Right forelimb (tissue), 1 donor: Measurements from ENCODE around the gene RB1.

ENCODE experiments used
- DNase-seq: peaks from one replicate; pipeline ENCODE4 v3.0.0-alpha.2; 2018

Gene RB1

DNA sequence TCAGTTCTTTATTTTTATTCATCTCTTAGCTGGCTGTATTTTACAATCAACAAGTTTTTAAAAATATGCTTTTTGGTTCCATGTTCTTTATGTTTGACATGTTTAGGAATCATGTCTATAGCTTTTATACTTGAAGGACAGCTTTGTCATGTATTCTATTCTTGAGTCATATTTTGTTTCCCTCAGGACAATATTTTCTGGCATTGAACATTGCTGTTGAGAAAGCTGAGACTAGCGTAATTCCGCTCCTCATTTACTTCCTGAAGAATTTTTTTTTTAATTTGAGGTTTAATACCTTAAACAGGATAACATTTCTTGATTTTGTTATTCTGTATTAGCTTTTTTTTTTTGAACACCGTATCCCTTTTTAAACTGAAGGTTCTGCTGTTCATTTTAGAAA is 53.2 kb downstream of the RB1 start:
- DNase-seq: no peak

DNA sequence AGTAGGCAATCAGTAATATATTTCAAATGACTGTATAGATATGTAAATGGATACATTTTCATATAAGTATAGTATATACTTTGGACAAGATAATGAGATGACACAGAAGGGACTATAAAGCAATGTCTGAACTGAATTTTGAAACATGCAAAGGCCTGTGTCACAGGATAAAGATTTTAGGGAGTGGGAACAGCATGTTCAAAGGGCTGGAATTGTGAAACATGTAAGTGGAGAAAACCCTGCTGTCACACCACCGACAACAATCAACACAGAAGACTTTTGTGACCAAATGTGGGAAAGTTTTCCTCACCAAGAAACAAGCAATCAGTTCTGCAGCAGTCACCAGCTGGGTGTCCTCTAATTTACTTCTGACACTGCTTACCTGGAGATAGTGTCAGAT is 66.4 kb downstream of the RB1 start:
- no peak for DNase-seq

DNA sequence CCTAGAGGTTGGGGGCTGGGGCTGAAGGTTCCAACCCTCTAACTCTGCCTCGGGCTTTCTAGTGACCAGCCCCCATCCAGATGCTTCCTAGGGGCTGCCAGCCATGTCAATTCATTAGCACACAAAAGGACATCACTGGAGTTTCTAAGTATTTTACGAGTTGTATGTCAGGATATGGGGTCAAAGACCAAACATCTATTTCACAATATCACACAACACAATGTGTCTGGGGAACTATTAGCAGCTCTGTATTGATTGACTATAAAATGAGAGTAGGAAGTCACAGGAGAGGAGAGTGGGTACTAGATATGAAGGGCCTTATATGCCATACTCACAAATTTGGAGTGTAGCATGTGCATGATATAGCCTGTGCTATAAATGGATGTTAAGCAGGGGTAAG is 67.3 kb downstream of the RB1 start:
- no peak for DNase-seq

DNA sequence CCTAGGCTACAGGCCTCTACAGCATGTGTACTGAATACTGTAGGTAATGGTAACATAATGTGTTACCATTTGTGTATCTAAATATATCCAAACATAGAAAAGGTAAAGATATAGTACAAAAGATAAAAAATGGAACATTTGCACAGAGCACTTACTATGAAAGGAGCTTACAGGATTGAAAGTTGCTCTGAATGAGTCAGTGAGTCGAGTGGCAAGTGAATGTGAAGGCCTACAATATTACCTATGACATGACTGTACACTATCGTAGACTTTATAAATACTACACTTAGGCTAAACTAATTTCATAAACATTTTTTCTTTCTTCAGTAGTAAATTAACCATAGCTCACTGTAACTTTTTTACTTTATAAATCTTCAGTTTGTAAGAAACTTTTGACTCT is 74.3 kb downstream of the RB1 start:
- DNase-seq: no peak

DNA sequence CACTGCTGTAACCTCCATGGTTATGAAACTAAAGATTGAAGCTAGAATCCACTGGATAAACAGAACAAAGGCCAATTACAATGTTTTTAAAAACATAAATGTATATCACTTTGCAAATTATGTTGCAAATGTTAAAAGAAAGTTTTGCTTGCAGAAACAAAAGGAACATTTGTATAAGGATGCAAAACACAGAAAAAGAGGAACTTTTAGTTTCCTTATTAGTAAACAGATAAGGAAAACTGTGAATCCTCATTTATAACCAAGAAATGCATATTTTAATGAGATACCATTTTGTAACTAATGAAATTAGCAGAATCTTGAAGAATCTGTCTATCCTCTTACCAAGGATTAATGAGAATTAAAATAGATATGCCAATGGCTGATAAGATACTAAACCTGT is 77.0 kb downstream of the RB1 start:
- DNase-seq: no peak

DNA sequence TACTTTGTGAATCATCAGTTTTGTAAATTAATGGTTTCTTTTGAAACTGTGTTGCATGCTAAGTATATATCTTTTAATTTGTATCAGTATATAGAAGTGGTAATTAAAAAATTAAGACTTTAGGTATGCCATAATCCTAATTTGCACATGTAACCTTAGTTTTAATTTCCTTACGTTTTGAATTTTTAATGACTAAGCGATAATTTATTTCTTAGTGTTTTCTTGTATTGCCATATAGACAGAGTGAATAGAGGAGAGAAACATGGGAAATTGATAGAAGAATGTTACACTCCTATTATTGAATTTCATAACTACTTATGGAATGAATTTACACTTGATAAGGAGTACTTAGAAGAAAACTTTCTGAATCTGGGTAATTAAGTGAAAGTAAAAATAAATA is 79.8 kb downstream of the RB1 start:
- no peak for DNase-seq

DNA sequence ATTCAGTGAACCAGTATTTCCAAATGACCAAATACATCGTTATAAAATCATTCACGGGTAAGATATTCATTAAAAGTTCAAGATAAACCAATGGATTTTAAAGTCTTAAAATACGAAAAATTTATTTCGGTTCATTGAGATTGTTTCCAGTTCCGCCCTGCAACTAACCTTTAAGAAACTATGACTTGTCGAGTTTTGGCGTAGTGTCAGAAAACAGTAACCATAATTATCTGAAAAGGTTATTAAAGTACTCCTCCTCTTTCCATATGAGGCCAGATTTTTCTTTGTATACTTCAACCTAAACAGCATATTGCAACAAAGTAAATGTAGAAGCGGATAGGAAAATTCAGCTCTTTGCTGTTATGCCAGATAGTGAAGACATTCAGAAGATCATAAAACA is 83.3 kb downstream of the RB1 start:
- no peak for DNase-seq

DNA sequence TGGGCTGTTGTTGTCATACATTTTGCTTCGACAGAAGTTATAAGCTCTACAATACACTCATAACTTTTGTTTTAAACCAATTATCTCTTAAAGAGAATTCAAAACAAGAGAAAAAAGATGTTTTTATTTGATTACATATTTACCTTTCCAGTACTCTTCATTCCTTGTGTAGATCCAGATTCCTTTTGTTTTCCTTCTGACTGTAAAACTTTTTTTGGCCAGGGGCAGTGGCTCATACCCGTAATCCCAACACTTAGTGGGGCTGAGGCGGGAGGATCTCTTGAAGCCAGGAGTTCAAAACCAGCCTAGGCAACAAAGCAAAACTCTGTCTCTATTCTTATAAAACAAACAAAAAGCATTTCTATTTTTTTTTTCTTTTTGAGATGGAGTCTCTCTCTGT is 87.7 kb downstream of the RB1 start:
- DNase-seq: no peak

DNA sequence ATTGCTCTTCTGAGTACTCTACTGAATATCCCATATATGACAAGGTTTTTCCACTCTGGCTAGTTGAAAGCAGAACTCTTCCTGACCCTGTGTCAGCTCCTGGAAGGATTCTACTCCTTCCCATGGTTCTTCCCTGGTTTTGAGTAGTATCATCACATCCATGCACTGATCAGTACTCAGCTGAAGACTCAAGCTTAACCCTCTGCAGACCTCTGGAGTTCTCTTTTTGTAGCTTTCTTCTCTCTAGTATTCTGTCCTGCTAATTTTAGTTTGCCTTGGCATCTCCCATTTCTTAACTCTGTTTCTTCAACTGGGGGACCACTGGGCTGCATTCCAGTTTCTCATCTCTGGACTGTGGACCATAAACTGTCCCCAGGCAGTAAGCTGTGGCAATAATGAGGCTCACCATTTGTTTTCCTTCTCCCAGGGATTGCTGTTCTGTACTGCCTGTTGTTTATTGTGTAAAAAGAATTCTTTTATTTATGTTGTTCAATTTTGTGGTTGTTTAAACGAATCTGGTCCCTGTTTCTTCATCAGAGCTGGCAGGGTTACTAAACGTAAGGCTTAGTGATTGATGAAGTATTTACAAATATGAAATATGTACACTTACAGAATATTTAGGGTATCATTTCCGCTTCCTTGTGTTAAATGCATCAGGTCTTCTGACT is 89.6 kb downstream of the RB1 start:
- DNase-seq: no peak

DNA sequence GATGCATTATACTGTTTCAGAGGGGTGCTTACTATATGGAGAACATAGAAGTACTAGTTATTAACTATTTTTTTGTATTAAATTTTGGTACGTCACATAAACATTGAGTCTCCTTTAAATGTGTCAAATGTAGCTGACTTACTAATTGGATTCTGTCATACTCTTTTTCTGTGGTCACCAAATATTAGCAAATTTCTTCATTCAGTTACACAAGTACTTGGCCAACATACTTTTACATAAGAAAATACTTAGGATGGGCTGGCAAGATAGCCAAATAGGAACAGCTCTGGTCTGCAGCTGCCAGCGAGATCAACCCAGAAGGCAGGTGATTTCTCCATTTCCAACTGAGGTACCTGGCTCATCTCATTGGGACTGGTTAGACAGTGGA is 90.1 kb downstream of the RB1 start:
- no peak for DNase-seq

DNA sequence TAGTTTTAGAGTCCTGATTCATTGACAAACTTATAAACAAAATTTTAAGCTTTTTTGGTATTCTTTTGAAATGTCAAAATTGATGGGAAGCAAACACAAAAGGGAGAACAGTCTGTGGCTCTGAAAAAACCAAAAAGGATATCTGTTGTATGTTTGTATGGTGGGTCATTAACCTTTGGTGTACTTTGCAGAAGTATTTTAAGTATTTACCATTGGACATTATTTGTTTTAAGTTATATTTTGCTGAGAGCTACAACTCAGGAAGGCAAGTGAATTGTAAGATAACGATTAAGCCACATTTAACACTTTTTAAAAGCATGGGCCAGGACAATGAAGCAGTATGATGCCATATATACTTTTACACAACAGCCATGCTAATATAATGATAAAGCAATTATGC is 94.2 kb downstream of the RB1 start:
- DNase-seq: no peak

DNA sequence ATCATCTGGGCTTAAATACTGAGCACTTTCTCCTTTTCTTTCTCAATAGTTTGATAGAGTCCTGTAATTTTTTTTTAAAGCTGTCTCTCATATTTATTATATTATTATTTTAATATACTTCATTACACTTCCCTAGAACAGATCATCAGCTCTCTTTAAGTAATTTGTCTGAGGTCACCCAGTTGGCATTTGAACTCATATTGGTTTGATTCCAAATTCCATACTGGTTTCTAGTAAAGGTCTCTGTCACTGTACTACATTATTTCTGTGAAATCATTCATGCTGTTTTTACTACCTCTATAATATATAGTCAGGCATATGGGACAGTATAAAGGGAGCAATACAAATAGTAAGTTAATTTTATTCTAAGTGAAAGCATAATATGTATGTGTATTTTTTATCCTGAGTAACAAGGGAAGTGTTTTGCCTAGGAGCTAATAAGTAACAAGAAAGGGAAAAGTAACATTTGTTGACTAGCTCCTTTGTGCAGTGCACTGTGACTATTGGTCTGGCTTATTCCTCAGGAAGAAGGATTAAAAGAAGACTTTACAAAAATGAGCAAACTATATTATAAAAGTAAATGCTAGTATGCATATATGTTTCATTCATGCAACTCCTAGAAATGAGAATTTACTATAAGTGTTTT is 95.0 kb downstream of the RB1 start:
- DNase-seq: no peak

DNA sequence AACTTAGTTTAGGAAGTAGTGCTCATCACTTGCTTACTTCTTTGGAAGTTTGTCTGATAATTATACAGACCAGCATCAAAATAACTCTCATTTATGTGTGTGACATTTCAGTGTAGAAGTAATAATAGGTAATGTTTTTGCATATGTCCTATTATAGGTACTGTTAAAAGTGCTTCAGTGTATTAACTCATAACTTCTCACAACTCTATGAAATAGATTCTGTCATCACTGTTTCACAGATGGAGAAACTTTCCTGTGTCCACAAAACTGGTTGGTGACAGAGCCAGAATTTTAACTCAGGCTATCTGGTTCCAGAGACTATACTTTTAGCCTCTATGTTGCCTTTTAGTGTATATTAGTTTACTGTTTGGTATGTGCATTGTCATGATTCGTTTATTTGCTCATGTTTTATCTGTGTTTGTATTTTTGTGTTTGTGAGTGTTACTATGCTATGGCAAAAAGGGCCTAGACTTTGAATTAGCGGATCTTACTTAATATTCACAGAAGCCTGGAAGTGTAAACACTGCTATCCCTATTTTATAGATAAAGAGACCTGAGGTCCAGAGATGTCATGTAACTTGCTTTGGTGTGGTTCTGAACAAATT is 96.6 kb downstream of the RB1 start:
- DNase-seq: no peak

DNA sequence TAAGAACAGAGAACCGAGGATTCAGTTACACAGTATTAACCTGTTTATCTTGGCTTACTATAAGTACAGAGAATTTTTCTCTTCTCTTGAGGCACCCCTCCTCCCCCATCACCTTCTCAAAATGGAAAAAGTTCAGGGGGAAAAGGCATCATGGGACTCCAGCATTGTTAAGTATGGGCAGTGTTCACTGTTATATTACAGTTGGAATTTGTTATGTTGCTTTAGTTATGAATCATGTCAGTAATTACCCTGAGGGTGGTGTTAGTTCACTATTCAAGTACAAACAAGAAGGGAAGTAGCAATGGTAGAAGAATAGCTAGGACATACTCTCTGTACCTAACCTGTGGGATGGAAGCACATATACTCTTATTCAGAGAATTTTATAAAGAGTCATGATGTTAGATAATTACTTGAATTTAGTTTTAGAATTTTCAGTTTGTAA is 97.3 kb downstream of the RB1 start:
- DNase-seq: no peak

DNA sequence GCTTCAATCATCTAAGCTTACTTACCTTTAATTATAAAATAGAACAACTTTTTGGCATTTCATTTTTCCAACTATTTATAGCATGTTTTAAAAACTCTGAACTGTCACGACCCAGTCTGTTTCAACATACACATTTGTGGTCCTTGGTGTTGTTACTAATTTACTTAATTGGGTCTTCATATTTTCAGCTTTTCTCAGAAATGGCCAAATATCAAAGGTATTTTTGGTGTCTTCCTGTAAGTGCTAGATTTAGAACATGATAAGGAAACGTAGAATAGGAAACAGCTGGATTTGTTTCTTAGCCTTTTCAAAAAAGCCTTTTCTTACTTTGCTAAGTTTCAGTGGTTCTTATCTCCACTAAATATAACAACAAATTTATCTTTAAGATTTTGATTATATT is 97.9 kb downstream of the RB1 start:
- no peak for DNase-seq

DNA sequence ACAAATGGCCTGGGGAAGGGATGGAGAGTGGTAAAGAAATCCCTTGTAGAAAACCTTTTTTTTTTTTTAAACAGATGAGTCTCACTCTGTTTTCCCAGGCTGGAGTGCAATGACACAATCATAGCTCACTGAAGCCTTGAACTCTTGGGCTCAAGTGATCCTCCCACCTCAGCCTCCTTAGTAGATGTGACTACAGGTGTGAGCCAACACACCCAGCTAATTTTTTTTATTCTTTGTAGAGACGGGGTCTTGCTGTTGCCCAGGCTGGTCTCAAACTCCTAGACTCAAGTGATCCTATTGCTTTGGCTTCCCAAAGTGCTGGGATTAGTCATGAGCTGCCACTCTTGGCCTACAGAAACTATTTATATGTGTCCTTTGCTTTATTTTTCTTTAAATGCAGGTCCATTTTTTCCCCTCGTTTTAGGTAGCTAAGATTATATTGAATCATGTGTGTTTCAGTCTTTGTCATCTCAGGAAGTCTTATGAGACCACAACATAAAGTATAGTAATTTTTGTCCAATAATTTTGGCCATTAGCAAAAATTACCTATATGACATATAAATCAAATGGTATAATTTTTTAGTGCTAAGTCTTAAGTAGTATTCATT is 98.9 kb downstream of the RB1 start:
- no peak for DNase-seq

DNA sequence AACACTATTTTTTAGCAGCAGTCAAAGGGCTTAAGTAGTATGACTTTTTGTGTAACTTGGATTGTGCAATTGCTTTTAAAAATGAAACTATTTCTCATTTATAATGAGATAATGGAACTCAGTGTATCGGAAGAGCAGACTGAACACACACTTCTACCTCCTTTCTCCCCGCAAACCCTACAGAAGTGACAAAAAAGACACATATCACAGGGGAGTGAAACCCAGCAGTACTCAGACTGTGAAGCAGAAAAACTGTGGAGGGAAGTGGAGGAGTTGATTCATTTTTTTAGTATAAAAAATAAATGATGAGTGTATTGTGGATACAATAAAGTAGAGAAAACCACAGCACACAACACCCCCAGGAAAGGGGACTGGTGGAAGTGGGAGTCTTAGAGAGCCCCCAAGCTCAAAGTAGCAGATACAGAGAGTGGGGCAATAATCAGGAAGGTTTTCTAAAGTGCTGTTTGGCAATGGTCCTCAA is 99.6 kb downstream of the RB1 start:
- DNase-seq: no peak

DNA sequence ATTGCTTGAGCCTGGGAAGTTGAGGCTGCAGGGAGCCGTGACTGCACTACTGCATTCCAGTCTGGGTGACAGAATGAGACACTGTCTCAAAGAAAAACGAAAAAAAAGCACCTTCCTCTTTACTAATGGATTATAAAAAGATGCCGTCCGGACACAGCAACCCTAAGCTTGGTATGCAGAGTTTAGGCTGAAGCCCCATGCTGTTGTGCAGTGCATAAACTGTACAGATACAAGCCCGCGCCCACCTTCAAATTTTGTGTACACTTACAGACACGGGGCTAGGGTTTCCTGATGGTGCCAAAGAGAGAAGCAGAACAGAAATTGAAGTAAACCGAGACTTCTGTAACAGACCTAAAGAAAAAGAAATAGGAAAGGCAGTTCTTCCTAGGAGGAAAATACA is 100.4 kb downstream of the RB1 start:
- DNase-seq: no peak

DNA sequence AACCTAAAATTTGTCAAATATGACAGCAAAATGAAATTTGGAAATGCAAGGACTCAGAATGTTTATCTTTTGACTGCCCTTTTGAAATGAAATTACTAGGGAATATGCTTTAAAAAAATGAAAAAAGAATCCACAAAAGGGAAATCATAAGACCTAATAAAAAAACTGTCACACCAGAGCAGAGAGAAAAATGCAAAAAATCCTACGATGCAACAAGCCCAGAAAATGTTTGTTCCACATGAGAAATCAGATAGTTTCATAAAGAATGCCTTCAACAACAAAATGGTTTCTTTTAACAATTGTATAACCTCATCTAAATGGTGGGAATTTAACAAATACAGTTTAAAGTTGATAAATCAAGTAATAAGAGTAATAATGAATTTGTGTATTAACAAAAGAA is 101.4 kb downstream of the RB1 start:
- DNase-seq: no peak

DNA sequence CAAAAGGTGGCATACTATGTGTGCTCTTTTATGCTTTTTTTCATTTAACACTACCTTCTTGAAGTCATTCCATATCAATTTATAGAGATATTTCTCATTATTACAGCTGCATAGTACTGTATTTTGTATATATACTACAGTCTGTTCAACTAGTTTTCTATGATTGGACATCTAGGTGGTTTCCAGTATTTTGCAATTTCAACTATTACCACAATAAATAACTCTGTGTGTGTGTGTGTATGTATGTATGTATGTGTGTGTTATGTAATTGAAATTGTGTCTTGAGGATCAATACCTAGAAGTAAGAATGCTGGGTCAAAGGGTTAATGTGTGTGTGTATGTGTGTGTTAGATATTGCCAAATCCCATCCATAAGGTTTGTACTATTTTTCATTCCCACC is 102.3 kb downstream of the RB1 start:
- no peak for DNase-seq

DNA sequence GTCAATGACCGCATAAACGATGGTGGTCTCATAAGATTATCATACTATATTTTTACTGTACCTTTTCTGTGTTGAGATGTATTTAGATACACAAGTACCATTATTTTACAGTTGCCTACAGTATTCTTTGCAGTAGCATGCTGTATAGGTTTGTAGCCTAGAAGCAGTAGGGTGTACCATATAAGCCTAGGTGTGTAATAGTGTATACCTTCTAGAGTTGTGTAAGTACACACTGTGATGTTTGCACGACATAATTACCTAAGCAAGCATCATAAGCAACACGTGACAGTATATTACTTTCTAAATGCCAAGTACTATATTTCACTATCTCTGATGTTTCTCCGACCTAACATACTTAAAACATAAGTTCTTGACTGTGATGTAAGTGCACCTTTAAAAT is 106.6 kb downstream of the RB1 start:
- DNase-seq: no peak

DNA sequence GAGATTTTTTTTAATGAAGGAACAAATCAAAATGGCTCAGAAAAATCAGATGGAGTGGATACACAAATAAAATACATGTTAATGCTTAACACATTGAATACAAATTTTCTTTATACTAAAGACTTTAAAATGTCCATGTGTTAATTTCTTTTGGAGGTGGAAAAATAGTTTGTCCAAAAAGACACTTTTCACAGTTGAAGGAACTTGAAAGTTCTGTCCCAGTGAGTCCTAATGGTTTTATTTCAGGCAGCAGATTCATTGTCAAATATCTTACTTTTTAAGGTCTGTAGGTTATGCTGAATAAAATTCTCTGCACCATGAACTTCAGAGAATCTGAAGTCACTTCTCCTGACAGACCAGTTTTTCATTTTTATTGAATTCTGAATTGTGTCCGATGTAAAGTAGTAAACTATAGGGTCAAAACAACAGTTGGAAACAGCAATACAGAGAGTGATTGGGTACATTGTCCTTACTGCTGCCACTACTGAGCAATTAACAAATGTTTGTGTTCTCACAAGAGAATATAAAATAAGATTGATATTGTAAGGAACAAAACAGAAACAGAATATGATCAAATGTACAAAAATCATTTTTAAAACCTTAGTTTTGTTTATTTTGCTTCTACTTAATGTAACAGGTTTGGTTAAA is 107.7 kb downstream of the RB1 start:
- DNase-seq: no peak

DNA sequence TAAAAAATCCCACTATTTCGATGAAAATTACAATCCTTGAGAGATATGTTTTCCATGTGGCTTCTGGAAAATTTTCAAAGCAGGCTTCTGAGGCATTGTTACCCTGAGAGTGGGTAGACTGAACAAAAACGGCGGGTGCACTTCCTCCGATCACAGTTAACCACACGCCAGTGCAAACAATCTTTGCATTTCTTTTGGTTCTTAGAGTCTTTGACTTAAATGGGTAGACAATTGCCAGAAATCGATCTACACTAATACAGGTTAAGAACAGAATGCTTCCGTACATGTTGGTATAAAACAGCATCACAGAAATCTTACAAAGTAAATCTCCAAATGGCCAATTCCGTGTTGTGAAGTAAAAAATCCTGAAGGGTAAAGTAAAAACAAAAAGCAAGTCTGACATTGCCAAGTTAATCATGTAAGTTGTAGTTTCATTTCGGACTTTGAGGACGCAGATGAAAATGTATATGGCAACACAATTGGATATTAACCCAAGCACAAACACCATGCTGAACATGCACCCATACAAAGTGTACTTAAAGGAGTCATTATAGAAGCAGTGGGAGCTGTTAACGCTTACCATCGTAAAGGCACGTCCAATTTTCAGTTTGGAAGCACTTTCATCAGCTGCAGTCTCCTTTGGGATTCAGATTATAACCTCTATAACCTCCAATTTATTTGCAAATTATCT is 108.4 kb downstream of the RB1 start:
- no peak for DNase-seq
